Endothelial cell of umbilical vein (primary cell): Measurements from ENCODE around the gene ZNF423.

Source experiments
- CTCF ChIP-seq, 2 donors: IDR thresholded peaks; 1 replicate in 1 of 2; 2 replicates in 1 of 2; pipeline ENCODE4 v1.5.1; 2011; ENCODE audit warnings: low read length in 2 of 2, mild to moderate bottlenecking in 2 of 2, moderate library complexity in 2 of 2, control low read depth in 1 of 2, inconsistent platforms in 1 of 2, low read depth in 1 of 2; ENCODE audit not compliant: insufficient read depth in 1 of 2; ENCODE audit errors: extremely low read depth in 1 of 2
- MAX ChIP-seq: IDR thresholded peaks from 2 replicates; pipeline ENCODE4 v1.6.1; 2011; ENCODE audit not compliant: insufficient read depth, insufficient read length
- MYC ChIP-seq: IDR thresholded peaks from one replicate; pipeline ENCODE4 v1.6.1; 2011; ENCODE audit warnings: mild to moderate bottlenecking, low read depth, low read length
- POLR2A ChIP-seq: IDR thresholded peaks from 2 replicates; pipeline ENCODE4 v1.6.1; 2012; ENCODE audit warnings: low read depth, mild to moderate bottlenecking, control low read depth, low read length

GRCh38 chr16:49775018-49775417 lies 80.9 kb downstream of the ZNF423 start:
- TF ChIP-seq POLR2A, result no peak
- no peak for TF ChIP-seq MYC
- no peak for TF ChIP-seq CTCF (IDR thresholded peaks at IDR 0.05; ENCODE audit: extremely low read depth in 1 of 2, insufficient read depth in 1 of 2, low read depth in 1 of 2, low read length in 2 of 2)
- TF ChIP-seq MAX, result no peak
